DOHH2 (cell line): ENCODE data around the gene TFIP11.

ENCODE experiments used
- CTCF ChIP-seq: fragments of 200-600 bp; sonication (generic); IDR thresholded peaks from one replicate; pipeline ENCODE4 v1.5.1; 2014; ENCODE audit warnings: antibody characterized with exemption, mild to moderate bottlenecking, low read depth, low read length; ENCODE audit not compliant: poor library complexity, severe bottlenecking
- EZH2phosphoT487 ChIP-seq: fragments of 200-600 bp; sonication (generic); IDR thresholded peaks from 2 replicates; pipeline ENCODE4 v1.6.1; 2017; ENCODE audit warnings: borderline replicate concordance, mild to moderate bottlenecking, antibody characterized with exemption, low read length, moderate library complexity, mixed read lengths

GRCh38 chr22:26534171-26534855 is 22.0 kb upstream of the TFIP11 start:
- TF ChIP-seq CTCF (no peak), EZH2phosphoT487 (no peak)
